Renal cortical epithelial cell (primary cell): ENCODE data around the gene ATF2. TPM values are rescaled to one million over a fixed set of nuclear protein-coding genes. Genes with fewer than 3 reads are reported as not detected.

ENCODE experiments used
- DNase-seq: peaks from one replicate; pipeline ENCODE4 v3.0.0-alpha.2; 2011; ENCODE audit warnings: low read depth
- total RNA-seq: library from RNA; depleted of rRNA; stranded (reverse); fragments of >200 nt; gene quantifications from 2 replicates; pipeline ENCODE4 v1.2.3, GENCODE V29; 2014

Gene ATF2
- total RNA-seq, 1 donor from 2014 or later = 77.8 TPM

GRCh38 chr2:175027755-175028154 lies 140.2 kb downstream of the ATF2 start:
- no peak for DNase-seq

GRCh38 chr2:175026385-175026784 lies 141.6 kb downstream of the ATF2 start:
- DNase-seq = no peak

GRCh38 chr2:175025946-175026345 lies 142.1 kb downstream of the ATF2 start:
- no peak for DNase-seq

GRCh38 chr2:175025233-175025632 lies 142.8 kb downstream of the ATF2 start:
- no peak for DNase-seq

- DNase-seq = no peak
These were observed 145.1 kb downstream of the ATF2 start for GRCh38 chr2:175022923-175023322.

Other genes starting within 250 kb of the ATF2 start
- gene CHN1, start 162.8 kb downstream of the ATF2 start, total RNA-seq = 6.6 and 7.2 TPM in 2 replicates
- 112 and 142 TPM in 2 replicates for gene ATP5MC3, start 13.5 kb upstream of the ATF2 start, total RNA-seq